Measurements from ENCODE around the gene MMS22L. TPM values are rescaled to one million over a fixed set of nuclear protein-coding genes. Genes with fewer than 3 reads are reported as not detected.

MMS22L gene
- total RNA-seq, 1 donor from 2014 or later = 60.9 TPM

DNA sequence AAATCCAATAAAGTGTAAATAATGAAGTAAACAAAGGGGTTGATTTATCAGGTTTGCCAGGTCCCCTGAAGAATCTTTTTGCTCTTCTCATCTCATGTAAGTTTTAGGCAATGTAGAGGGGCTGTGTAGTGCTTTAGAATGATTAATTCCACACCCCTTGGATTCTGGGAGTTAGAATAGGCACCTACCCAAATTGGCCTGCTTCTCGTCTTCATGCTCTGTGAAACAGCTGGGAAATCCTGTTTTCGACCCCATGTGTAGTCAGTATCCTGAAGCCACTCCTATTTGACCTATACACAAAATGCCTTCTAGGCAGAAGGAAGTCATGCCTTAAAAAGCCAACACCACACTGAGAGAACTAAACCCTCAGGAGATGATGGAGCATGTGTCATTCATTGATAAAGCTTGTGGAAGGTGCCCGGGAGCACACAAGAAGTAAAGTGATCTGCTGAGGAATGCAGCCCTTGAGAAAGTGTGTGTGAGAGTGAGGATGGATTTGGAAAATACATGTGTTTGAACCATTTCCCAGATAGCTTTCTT is 187.6 kb downstream of the MMS22L start:
- intact Hi-C loops (cut with micrococcal nuclease) = no loop called here

DNA sequence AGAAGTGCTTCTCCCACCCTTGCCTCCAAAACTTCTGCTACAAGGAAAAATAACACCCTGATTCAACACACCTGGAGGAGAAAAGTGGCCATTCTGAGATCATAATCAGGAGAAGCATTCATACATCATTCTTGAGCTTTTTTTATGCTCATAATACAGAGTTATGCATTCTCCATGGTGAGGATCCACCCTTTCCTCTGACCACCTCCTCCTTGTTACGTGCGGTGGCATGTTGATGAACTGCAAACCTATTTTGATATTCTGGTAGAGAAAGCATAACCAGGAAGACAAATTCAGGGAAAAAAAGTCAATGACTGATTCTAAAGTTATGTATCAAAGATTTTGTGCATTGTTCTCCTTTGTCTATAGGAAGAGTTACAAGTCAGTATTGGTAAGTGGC is 188.6 kb downstream of the MMS22L start:
- intact Hi-C loops (cut with micrococcal nuclease) = no loop called here

DNA sequence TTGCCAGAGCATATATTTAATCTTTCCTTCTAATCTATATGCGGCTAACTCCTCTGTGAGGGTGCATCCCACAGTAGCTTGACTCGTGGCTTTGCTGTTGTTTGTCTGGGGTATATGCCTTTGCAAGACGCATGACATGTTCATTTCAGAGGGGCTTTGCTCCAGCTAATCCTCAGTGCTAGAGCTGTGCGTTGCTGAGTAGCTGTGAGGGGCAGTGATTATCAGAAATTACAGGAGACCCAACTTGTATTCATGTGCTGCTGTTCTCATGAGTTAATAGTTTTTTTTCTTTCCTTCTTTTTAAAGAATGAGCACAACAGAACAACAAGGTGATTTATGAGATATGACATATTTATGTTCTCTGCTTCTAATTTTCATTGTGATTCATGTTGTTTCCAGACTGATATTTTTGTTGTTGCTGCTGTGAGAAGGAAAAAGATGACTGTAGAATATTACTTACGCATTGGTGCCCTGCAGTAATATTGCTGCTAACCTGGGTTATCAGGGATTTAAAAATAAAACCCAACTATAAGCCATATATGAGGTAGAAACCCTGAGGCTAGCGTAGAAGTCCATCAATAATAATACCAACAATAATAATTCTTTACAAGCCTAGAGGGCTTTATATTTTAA is 190.2 kb downstream of the MMS22L start:
- intact Hi-C loops (cut with micrococcal nuclease) = no loop called here
